SK-N-MC (cell line): Measurements from ENCODE around the gene KAT8.

Experiments
- DNase-seq: peaks from one replicate; pipeline ENCODE4 v3.0.0-alpha.2; 2011; ENCODE audit warnings: low read depth, low spot score
- H3K27ac ChIP-seq: fragments of 200-600 bp; sonication (generic); 2 replicates; pipeline ENCODE4 v1.5.1; 2016; ENCODE audit warnings: mixed run types
- H3K36me3 ChIP-seq: fragments of 200-600 bp; sonication (generic); 2 replicates; pipeline ENCODE4 v1.6.1; 2017; ENCODE audit warnings: antibody characterized with exemption, low read length, mixed read lengths; ENCODE audit not compliant: insufficient read depth
- H3K4me3 ChIP-seq: fragments of 200-600 bp; sonication (generic); 2 replicates; pipeline ENCODE4 v1.5.1; 2016
- H3K9ac ChIP-seq: fragments of 200-600 bp; sonication (generic); 2 replicates; pipeline ENCODE4 v1.8.0; 2017; ENCODE audit warnings: mixed run types, mixed read lengths; ENCODE audit not compliant: insufficient read length
- H3K9me3 ChIP-seq: fragments of 200-600 bp; sonication (generic); 2 replicates; pipeline ENCODE4 v1.6.1; 2017; ENCODE audit warnings: low read depth, mild to moderate bottlenecking, antibody characterized with exemption, low read length, moderate library complexity, mixed read lengths
- EZH2 ChIP-seq: fragments of 200-600 bp; sonication (generic); IDR thresholded peaks from one replicate; pipeline ENCODE4 v1.6.1; 2017; ENCODE audit warnings: antibody characterized with exemption
- FOXP2 ChIP-seq: optimal IDR thresholded peaks from 2 replicates; pipeline ENCODE3; 2011; ENCODE audit warnings: mild to moderate bottlenecking, moderate library complexity; ENCODE audit not compliant: insufficient read depth; ENCODE audit errors: extremely low read length, control extremely low read depth
- POLR2AphosphoS5 ChIP-seq: IDR thresholded peaks from 2 replicates; pipeline ENCODE4 v1.6.1; 2012; ENCODE audit warnings: mild to moderate bottlenecking, low read depth, low read length, borderline replicate concordance

The KAT8 gene

DNA sequence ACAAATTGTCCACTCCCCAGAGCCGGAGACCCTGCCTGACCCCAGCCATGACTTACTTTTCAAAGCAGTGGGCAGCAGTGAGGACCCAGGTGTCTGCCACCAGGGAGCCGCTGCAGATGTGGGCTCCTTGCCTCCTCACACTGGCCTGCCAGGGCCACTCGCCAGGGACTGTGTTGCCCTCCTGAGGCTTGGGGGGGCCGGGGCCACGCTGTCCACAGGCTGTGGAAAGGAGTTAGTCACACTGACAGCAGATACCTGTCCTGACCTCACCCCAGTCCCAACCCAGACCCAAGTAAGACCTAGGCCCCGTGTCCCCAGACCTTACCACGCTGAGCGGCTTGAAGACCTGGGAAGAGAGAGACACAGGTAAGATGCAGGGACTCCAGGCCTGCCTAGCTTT is 30.0 kb upstream of the KAT8 start:
- Histone ChIP-seq H3K9me3 (no peaks in the 10 kb centered on the region), H3K4me3 (no peak overlapping the region), H3K27ac (no peak overlapping the region), H3K36me3 (peaks cover 12% of the 10 kb centered on the region; the same call in 1 of the 2 replicates), H3K9ac (no peak overlapping the region)
- no peak for TF ChIP-seq POLR2AphosphoS5
- no peak for TF ChIP-seq EZH2
- no peak for TF ChIP-seq FOXP2
- DNase-seq = no peak

DNA sequence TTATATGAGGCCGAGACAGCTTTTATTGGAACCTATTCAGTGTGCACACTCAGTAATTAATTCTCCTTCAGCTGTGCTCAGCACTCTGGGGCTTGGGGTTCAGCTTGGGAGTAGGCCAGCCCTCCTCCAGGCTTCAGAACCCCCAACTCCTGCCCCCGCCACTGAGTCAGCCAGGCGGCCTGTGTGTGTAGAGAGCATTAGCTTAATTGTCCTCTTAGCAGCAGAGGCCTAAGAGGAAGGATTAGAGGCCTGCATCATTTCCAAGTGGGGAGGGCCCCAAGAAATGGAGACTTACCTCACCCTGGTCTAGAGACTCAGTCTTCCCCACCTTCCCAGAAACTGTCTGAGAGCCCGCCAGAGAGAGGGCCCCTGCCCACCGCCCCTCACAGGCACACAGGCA is 29.5 kb upstream of the KAT8 start:
- no peak overlapping the region for H3K27ac ChIP-seq
- TF ChIP-seq EZH2 (no peak), POLR2AphosphoS5 (no peak), FOXP2 (no peak)
- H3K36me3 ChIP-seq = peaks cover 12% of the 10 kb centered on the region; the same call in 1 of the 2 replicates
- no peak overlapping the region for H3K4me3 ChIP-seq
- H3K9ac ChIP-seq = no peak overlapping the region
- no peaks in the 10 kb centered on the region for H3K9me3 ChIP-seq
- no peak for DNase-seq

DNA sequence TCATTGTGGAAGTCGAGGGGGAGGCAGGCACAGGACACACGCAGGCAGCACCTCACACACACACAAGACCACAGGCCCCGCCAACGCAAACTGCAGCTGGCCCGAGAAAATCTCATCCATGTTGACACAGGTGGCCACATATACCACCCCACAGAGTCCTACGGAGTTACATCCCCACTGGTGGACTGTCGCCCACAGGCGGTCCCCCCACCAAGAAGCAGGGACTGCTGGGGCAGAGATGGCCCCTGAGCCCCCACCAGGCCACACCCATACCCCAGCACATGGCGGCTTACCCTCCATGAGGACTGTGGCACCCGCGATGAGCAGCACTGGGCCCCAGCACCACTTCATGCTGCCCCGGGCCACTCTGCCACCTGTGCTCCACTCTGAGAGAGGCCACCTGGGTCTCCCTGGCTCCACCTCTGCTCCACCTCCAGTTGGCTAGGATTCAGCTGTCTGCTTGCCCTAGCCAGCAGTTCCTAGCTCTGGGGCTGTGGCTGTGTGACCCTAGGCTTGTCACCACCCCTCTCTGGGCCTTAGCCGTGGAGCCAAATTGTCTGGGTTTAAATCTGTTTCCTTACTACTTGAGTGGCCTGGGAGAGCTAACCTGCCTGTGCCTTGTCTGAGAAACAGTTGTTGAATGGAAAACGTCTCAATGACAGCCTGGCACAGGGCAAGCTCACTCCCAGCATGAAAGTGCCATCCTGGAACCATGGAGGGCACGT is 28.8 kb upstream of the KAT8 start, which contains the start of gene PRSS53:
PRSS53 (minus strand) TSS at position 485 of the 725 bp plus-strand sequence; CDS start at position 351, 134 bp downstream.
- Histone ChIP-seq H3K27ac (no peak within 1 kb of the TSS), H3K9ac (no peak within 1 kb of the TSS), H3K9me3 (no peaks in the 10 kb centered on the region), H3K36me3 (peaks cover 12% of the 10 kb centered on the region; the same call in 1 of the 2 replicates), H3K4me3 (no peak within 1 kb of the TSS)
- TF ChIP-seq POLR2AphosphoS5 (no peak), FOXP2 (no peak), EZH2 (no peak)
- no peak for DNase-seq

DNA sequence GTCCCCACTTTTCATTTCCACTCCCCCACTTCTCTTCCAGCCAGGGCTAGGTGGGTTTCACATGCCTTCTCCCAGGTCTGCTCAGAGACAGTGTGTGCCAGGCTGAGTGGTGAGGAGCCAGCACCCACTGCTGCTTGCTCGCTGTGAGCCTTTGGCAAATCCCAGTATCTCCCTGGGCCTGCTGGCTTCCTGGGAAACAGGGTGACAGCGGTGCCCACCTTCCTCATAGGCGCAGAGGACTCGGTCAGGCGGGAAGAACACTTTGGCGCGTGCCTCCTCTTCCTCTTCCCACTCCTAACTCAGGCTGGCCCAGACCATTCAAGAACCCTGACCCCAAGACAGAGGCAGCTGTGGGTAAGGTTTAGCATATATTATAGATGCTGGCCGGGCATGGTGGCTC is 28.3 kb upstream of the KAT8 start:
- DNase-seq = no peak
- H3K9me3 ChIP-seq = no peaks in the 10 kb centered on the region
- no peak overlapping the region for H3K9ac ChIP-seq
- H3K4me3 ChIP-seq = no peak overlapping the region
- TF ChIP-seq POLR2AphosphoS5 = no peak
- no peak for TF ChIP-seq EZH2
- no peak for TF ChIP-seq FOXP2
- H3K27ac ChIP-seq = no peak overlapping the region
- H3K36me3 ChIP-seq = peaks cover 12% of the 10 kb centered on the region; the same call in 1 of the 2 replicates

DNA sequence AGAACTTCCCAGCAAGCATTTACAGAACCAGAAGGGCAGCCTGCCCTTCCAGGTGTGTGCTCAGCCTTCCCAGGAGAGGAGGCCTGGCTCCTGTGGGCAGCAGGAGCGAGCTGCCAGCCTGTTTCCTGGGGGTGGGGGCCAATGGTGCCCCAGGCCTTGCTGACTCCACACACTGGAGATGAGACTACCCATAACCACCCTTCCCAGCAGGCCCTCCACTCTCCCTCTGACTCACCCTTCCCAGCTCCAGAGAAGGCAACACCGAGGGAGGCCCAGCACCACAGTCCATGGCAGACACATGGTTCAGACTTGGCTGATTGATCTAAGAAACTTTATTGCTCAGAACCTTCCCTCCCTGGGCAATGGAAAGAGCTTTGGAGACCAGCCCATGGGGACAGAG is 26.9 kb upstream of the KAT8 start:
- Histone ChIP-seq H3K9me3 (no peaks in the 10 kb centered on the region), H3K36me3 (peaks cover 12% of the 10 kb centered on the region; the same call in 1 of the 2 replicates), H3K4me3 (no peak overlapping the region), H3K27ac (no peak overlapping the region), H3K9ac (no peak overlapping the region)
- no peak for DNase-seq
- TF ChIP-seq FOXP2 = no peak
- no peak for TF ChIP-seq EZH2
- TF ChIP-seq POLR2AphosphoS5 = no peak

DNA sequence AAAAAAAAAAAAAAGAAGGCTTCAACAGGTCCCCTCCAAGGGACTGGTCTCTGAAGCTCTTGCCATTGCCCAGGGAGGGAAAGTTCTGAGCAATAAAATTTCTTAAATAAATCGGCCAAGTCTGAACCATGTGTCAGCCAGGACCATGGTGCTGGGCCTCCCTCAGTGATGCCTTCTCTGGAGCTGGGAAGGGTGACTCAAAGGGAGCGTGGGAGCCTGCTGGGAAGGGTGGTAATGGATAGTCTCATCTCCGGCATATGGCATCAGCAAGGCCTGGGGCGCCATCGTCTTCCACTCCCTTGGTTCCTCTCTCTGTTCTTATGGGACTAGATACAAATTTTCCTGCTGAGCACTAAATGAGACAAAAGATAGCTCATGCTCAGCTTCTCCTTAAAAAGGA is 25.1 kb upstream of the KAT8 start:
- TF ChIP-seq POLR2AphosphoS5 (no peak), FOXP2 (no peak), EZH2 (no peak)
- Histone ChIP-seq H3K4me3 (no peak overlapping the region), H3K36me3 (peaks cover 12% of the 10 kb centered on the region; the same call in 1 of the 2 replicates), H3K9ac (no peak overlapping the region), H3K27ac (no peak overlapping the region), H3K9me3 (no peaks in the 10 kb centered on the region)
- no peak for DNase-seq

DNA sequence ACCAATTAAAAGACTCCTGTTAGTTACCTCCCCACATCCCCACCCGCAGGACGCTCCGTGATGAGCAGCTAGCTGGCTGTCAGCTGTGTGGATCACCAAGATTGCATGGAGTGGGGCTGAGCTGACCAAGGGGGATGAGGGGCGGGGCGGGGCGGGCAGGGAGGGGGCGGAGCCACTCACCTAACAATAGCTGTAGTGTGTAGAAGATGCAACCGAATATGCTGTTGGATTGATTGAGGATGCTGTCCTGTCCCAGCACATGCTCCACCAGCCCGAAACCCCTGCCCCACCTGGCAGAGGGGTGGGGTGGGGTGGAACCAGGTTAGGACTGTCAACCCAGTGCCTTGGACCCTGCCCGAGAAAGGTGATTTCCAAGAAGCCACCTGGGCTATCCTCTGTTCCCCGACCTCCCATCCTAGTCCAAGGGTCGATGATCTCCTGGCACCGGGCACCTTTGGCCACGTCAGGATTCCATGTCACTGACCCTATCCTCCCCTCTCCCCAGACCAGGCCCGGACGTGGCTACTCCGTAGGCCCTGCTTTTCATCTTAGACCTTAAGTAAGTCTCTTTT is 24.2 kb upstream of the KAT8 start:
- DNase-seq = no peak
- H3K27ac ChIP-seq = no peak overlapping the region
- peak overlapping the region; percentile 51 for H3K9ac ChIP-seq
- no peaks in the 10 kb centered on the region for H3K9me3 ChIP-seq
- H3K4me3 ChIP-seq = peak overlapping the region; percentile 93
- TF ChIP-seq POLR2AphosphoS5 (no peak), FOXP2 (no peak), EZH2 (no peak)
- H3K36me3 ChIP-seq = peaks cover 12% of the 10 kb centered on the region; the same call in 1 of the 2 replicates

DNA sequence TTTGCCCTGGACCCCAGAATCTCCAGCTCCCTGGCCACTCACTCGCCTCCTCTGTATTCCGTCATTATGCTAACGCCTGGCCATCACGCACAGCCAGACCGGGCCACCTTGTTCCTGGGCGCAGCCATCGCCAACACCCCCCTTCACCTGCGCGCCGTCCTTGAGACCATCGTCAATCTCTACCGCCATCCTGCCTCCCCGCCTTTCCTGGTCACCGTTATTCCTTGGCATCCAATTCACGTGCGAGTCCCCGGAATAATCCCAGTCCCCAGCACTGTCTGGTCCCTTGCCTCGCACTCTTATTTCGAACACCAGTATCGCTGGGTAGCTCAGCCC is 23.4 kb upstream of the KAT8 start:
- Histone ChIP-seq H3K36me3 (peaks cover 12% of the 10 kb centered on the region; the same call in 1 of the 2 replicates), H3K27ac (0 out of 2 replicates have a peak overlapping the region, but pooled peaks have one; percentile 78), H3K4me3 (peak overlapping the region; percentile 93), H3K9me3 (no peaks in the 10 kb centered on the region), H3K9ac (peak overlapping the region; percentile 89)
- DNase-seq = no peak
- no peak for TF ChIP-seq POLR2AphosphoS5
- TF ChIP-seq EZH2 = no peak
- no peak for TF ChIP-seq FOXP2
